Measurements from ENCODE around the gene DNM2.
A peak's percentile ranks its signal among the peaks of the same experiment; 100 is the strongest.

The DNM2 gene

GRCh38 chr19:10766671-10767201 lies 48.9 kb downstream of the DNM2 start:
- H3K4me1 ChIP-seq (ENCODE audit: control insufficient read depth, insufficient read depth, low read length), result no peaks in the 10 kb centered on the region; the same call in 1 of the 2 replicates

GRCh38 chr19:10767726-10768125 lies 49.8 kb downstream of the DNM2 start:
- no peak overlapping the region for H3K27ac ChIP-seq (ENCODE audit: low read depth, low read length)
- H3K36me3 ChIP-seq (ENCODE audit: control insufficient read depth, insufficient read depth, low read length), result peaks cover 9% of the 10 kb centered on the region
- no peaks in the 10 kb centered on the region for H3K9me3 ChIP-seq (ENCODE audit: control insufficient read depth, insufficient read depth, low read length)
- H3K27me3 ChIP-seq (ENCODE audit: control insufficient read depth, insufficient read depth, low read length), result no peaks in the 10 kb centered on the region
- no peak overlapping the region for H3K9ac ChIP-seq (ENCODE audit: low read depth, low read length)
- no peaks in the 10 kb centered on the region; the same call in 1 of the 2 replicates for H3K4me1 ChIP-seq (ENCODE audit: control insufficient read depth, insufficient read depth, low read length)
- no peak overlapping the region for H3K4me3 ChIP-seq (ENCODE audit: low read depth, low read length)

More at GRCh38 chr19:10766671-10767201, 48.9 kb downstream of the DNM2 start:
- Histone ChIP-seq H3K27ac (ENCODE audit: low read depth, low read length) (no peak overlapping the region), H3K27me3 (ENCODE audit: control insufficient read depth, insufficient read depth, low read length) (no peaks in the 10 kb centered on the region), H3K9me3 (ENCODE audit: control insufficient read depth, insufficient read depth, low read length) (no peaks in the 10 kb centered on the region), H3K4me3 (ENCODE audit: low read depth, low read length) (no peak overlapping the region), H3K9ac (ENCODE audit: low read depth, low read length) (no peak overlapping the region), H3K36me3 (ENCODE audit: control insufficient read depth, insufficient read depth, low read length) (peaks cover 4% of the 10 kb centered on the region; the same call in 1 of the 2 replicates)

- no peak overlapping the region for H3K27ac ChIP-seq (ENCODE audit: low read depth, low read length)
- no peaks in the 10 kb centered on the region for H3K27me3 ChIP-seq (ENCODE audit: control insufficient read depth, insufficient read depth, low read length)
- H3K9me3 ChIP-seq (ENCODE audit: control insufficient read depth, insufficient read depth, low read length), result no peaks in the 10 kb centered on the region
- peaks cover 10% of the 10 kb centered on the region for H3K36me3 ChIP-seq (ENCODE audit: control insufficient read depth, insufficient read depth, low read length)
- H3K4me1 ChIP-seq (ENCODE audit: control insufficient read depth, insufficient read depth, low read length), result no peaks in the 10 kb centered on the region; the same call in 1 of the 2 replicates
- H3K9ac ChIP-seq (ENCODE audit: low read depth, low read length), result no peak overlapping the region
- H3K4me3 ChIP-seq (ENCODE audit: low read depth, low read length), result no peak overlapping the region
Measured at GRCh38 chr19:10768369-10768768, 50.5 kb downstream of the DNM2 start.

- Histone ChIP-seq H3K36me3 (ENCODE audit: control insufficient read depth, insufficient read depth, low read length) (peaks cover 14% of the 10 kb centered on the region), H3K4me3 (ENCODE audit: low read depth, low read length) (no peak overlapping the region), H3K9ac (ENCODE audit: low read depth, low read length) (no peak overlapping the region), H3K4me1 (ENCODE audit: control insufficient read depth, insufficient read depth, low read length) (no peaks in the 10 kb centered on the region; the same call in 1 of the 2 replicates), H3K27me3 (ENCODE audit: control insufficient read depth, insufficient read depth, low read length) (no peaks in the 10 kb centered on the region), H3K27ac (ENCODE audit: low read depth, low read length) (no peak overlapping the region), H3K9me3 (ENCODE audit: control insufficient read depth, insufficient read depth, low read length) (no peaks in the 10 kb centered on the region)
Measured at GRCh38 chr19:10768936-10769335, 51.1 kb downstream of the DNM2 start.

- Histone ChIP-seq H3K36me3 (ENCODE audit: control insufficient read depth, insufficient read depth, low read length) (peaks cover 14% of the 10 kb centered on the region), H3K27ac (ENCODE audit: low read depth, low read length) (peak overlapping the region; percentile 9), H3K9ac (ENCODE audit: low read depth, low read length) (no peak overlapping the region), H3K9me3 (ENCODE audit: control insufficient read depth, insufficient read depth, low read length) (no peaks in the 10 kb centered on the region), H3K4me3 (ENCODE audit: low read depth, low read length) (no peak overlapping the region), H3K4me1 (ENCODE audit: control insufficient read depth, insufficient read depth, low read length) (no peaks in the 10 kb centered on the region; the same call in 1 of the 2 replicates), H3K27me3 (ENCODE audit: control insufficient read depth, insufficient read depth, low read length) (no peaks in the 10 kb centered on the region)
Measured at GRCh38 chr19:10769533-10770491, 51.9 kb downstream of the DNM2 start.

- Histone ChIP-seq H3K36me3 (ENCODE audit: control insufficient read depth, insufficient read depth, low read length) (peaks cover 48% of the 10 kb centered on the region), H3K4me3 (ENCODE audit: low read depth, low read length) (no peak overlapping the region), H3K27ac (ENCODE audit: low read depth, low read length) (no peak overlapping the region), H3K27me3 (ENCODE audit: control insufficient read depth, insufficient read depth, low read length) (no peaks in the 10 kb centered on the region), H3K4me1 (ENCODE audit: control insufficient read depth, insufficient read depth, low read length) (no peaks in the 10 kb centered on the region; the same call in 1 of the 2 replicates), H3K9me3 (ENCODE audit: control insufficient read depth, insufficient read depth, low read length) (no peaks in the 10 kb centered on the region), H3K9ac (ENCODE audit: low read depth, low read length) (no peak overlapping the region)
Measured at GRCh38 chr19:10773969-10774368, 56.1 kb downstream of the DNM2 start.

GRCh38 chr19:10774893-10775292 lies 57.0 kb downstream of the DNM2 start:
- H3K4me3 ChIP-seq (ENCODE audit: low read depth, low read length), result no peak overlapping the region
- no peak overlapping the region for H3K27ac ChIP-seq (ENCODE audit: low read depth, low read length)
- H3K9ac ChIP-seq (ENCODE audit: low read depth, low read length), result no peak overlapping the region
- H3K9me3 ChIP-seq (ENCODE audit: control insufficient read depth, insufficient read depth, low read length), result no peaks in the 10 kb centered on the region
- peaks cover 57% of the 10 kb centered on the region for H3K36me3 ChIP-seq (ENCODE audit: control insufficient read depth, insufficient read depth, low read length)
- no peaks in the 10 kb centered on the region for H3K4me1 ChIP-seq (ENCODE audit: control insufficient read depth, insufficient read depth, low read length)
- H3K27me3 ChIP-seq (ENCODE audit: control insufficient read depth, insufficient read depth, low read length), result no peaks in the 10 kb centered on the region

- Histone ChIP-seq H3K4me1 (ENCODE audit: control insufficient read depth, insufficient read depth, low read length) (no peaks in the 10 kb centered on the region), H3K27me3 (ENCODE audit: control insufficient read depth, insufficient read depth, low read length) (no peaks in the 10 kb centered on the region), H3K9ac (ENCODE audit: low read depth, low read length) (no peak overlapping the region), H3K36me3 (ENCODE audit: control insufficient read depth, insufficient read depth, low read length) (peaks cover 76% of the 10 kb centered on the region), H3K27ac (ENCODE audit: low read depth, low read length) (no peak overlapping the region), H3K4me3 (ENCODE audit: low read depth, low read length) (no peak overlapping the region), H3K9me3 (ENCODE audit: control insufficient read depth, insufficient read depth, low read length) (no peaks in the 10 kb centered on the region)
Measured at GRCh38 chr19:10776900-10777650, 59.2 kb downstream of the DNM2 start.

- H3K27ac ChIP-seq (ENCODE audit: low read depth, low read length), result no peak overlapping the region
- H3K9ac ChIP-seq (ENCODE audit: low read depth, low read length), result no peak overlapping the region
- no peak overlapping the region for H3K4me3 ChIP-seq (ENCODE audit: low read depth, low read length)
- no peaks in the 10 kb centered on the region for H3K4me1 ChIP-seq (ENCODE audit: control insufficient read depth, insufficient read depth, low read length)
- peaks cover 88% of the 10 kb centered on the region for H3K36me3 ChIP-seq (ENCODE audit: control insufficient read depth, insufficient read depth, low read length)
- H3K9me3 ChIP-seq (ENCODE audit: control insufficient read depth, insufficient read depth, low read length), result no peaks in the 10 kb centered on the region
- H3K27me3 ChIP-seq (ENCODE audit: control insufficient read depth, insufficient read depth, low read length), result no peaks in the 10 kb centered on the region
Measured at GRCh38 chr19:10780368-10780767, 62.5 kb downstream of the DNM2 start.

- Histone ChIP-seq H3K27me3 (ENCODE audit: control insufficient read depth, insufficient read depth, low read length) (no peaks in the 10 kb centered on the region), H3K9ac (ENCODE audit: low read depth, low read length) (no peak overlapping the region), H3K27ac (ENCODE audit: low read depth, low read length) (no peak overlapping the region), H3K36me3 (ENCODE audit: control insufficient read depth, insufficient read depth, low read length) (peaks cover 84% of the 10 kb centered on the region), H3K9me3 (ENCODE audit: control insufficient read depth, insufficient read depth, low read length) (no peaks in the 10 kb centered on the region), H3K4me3 (ENCODE audit: low read depth, low read length) (no peak overlapping the region), H3K4me1 (ENCODE audit: control insufficient read depth, insufficient read depth, low read length) (no peaks in the 10 kb centered on the region)
Measured at GRCh38 chr19:10782795-10783194, 64.9 kb downstream of the DNM2 start.
